ES-I3 (cell line): ENCODE results near the gene CEP295NL.

Experiments
- H3K36me3 ChIP-seq: 2 replicates; pipeline ENCODE4 v1.6.1; 2013; ENCODE audit warnings: mild to moderate bottlenecking, low read length, control low read depth, moderate library complexity; ENCODE audit not compliant: insufficient read depth
- H3K4me1 ChIP-seq: 2 replicates; pipeline ENCODE4 v1.6.1; 2013; ENCODE audit warnings: mild to moderate bottlenecking, control low read depth, low read length; ENCODE audit not compliant: insufficient read depth
- H3K9ac ChIP-seq: 2 replicates; pipeline ENCODE4 v1.6.1; 2013; ENCODE audit warnings: low read depth, mild to moderate bottlenecking, low read length, moderate library complexity
- H3K9me3 ChIP-seq: 2 replicates; pipeline ENCODE4 v1.6.1; 2013; ENCODE audit warnings: mild to moderate bottlenecking, low read length, moderate library complexity; ENCODE audit not compliant: control insufficient read depth, insufficient read depth

Gene CEP295NL

DNA sequence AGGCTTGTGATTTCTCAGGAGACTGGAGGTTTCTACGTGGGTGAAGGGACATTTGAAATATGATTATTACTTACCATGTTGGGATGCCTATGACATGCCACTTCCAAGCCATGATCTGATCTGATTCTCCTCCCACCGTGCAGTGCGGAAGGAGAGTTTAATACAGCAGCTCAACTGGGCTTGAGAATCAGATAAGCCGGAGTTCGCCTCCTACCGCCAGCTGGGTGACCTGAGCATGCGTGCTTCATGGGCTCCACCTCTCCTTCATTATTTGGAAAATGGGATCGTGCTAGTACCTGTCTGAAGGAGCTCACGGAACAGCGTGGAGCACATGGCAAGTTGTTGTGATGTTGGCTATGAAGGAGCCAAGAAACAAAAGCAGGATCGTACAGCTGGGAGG lies 34.6 kb upstream of the CEP295NL start:
- peaks cover 36% of the 10 kb centered on the region; the same call in 1 of the 2 replicates for H3K4me1 ChIP-seq
- no peaks in the 10 kb centered on the region for H3K9me3 ChIP-seq
- H3K36me3 ChIP-seq, result no peaks in the 10 kb centered on the region
- no peak overlapping the region for H3K9ac ChIP-seq

DNA sequence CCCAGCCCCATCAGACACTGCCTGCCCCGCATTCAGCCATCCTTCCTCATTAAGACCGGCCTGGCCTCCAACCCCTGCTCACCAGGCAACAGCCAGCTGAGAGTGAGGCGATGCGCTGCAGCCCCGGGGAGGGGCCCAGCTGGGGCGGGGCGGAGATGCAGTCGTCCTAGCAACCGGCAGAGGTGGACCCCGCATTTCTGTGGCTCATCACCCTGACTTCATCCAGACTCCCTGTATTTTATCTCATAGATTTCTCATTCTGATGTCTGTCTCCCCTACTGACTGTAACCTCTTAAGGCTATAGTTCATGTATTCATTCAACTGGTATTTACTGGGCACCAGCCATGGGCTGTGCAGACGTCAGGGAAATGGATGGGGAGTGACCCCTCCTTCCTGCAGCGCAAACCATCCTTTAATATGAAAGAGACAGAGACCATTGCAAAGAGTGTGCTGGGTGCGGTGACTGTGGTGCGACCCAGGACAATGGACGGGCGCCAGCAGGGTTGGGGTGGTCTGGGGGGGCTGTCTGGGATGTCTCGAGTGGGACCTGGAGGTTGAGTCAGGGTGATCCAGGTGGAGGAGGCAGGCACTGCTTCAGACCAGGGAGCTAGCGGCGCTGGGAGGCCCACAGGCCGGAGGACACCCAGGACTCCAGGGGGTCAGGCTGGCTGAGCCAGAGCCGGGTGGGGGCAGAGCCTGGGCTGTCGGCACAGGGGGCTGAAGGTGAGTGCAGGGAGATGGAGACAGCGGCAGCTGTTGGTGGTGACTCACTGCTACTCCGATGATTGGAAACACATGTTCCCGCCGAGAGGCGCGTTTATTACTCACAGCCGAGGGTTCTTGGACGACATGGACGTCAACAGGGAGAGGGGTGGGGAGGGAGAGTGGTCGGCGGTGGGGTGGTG lies 32.7 kb upstream of the CEP295NL start:
- Histone ChIP-seq H3K9me3 (no peaks in the 10 kb centered on the region), H3K9ac (no peak overlapping the region), H3K36me3 (no peaks in the 10 kb centered on the region), H3K4me1 (peaks cover 35% of the 10 kb centered on the region; the same call in 1 of the 2 replicates)

DNA sequence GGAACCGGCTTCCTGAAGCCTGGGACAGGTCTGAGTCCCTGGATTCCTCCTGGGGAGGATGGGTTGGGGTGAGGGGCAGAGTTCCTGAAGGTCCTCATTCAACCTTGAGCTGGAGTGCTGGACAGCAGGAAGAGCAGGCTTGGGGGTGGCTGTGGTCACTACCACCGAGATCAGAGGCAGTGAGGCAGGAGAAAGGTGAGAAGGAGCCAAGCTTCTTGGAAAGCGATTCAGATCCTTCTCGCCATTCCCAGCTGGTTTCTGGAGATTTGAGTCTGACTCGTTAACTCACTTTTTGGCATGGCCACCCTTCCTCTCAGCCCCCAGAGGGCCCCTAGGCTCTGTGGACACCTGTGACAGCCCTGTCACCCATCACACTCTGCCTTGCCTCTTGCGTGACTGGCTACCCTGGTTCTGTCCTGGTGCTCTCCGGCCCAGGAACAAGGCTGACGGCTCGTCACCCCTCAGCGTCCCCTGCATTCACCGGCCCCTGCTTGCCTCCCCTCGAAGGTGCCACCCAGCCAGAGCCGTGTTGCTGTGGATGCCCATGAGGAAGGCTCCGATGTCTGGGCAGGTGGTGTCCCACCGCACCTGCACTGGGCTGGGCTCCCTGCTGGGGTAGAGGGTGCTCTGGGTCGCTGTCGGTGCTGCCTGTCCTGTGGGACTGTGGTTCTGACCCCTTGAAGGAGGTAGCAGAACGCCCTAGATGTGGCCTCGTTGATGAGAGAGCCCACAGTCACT lies 31.8 kb upstream of the CEP295NL start:
- no peaks in the 10 kb centered on the region for H3K36me3 ChIP-seq
- peaks cover 31% of the 10 kb centered on the region; the same call in 1 of the 2 replicates for H3K4me1 ChIP-seq
- H3K9ac ChIP-seq, result no peak overlapping the region
- H3K9me3 ChIP-seq, result no peaks in the 10 kb centered on the region

DNA sequence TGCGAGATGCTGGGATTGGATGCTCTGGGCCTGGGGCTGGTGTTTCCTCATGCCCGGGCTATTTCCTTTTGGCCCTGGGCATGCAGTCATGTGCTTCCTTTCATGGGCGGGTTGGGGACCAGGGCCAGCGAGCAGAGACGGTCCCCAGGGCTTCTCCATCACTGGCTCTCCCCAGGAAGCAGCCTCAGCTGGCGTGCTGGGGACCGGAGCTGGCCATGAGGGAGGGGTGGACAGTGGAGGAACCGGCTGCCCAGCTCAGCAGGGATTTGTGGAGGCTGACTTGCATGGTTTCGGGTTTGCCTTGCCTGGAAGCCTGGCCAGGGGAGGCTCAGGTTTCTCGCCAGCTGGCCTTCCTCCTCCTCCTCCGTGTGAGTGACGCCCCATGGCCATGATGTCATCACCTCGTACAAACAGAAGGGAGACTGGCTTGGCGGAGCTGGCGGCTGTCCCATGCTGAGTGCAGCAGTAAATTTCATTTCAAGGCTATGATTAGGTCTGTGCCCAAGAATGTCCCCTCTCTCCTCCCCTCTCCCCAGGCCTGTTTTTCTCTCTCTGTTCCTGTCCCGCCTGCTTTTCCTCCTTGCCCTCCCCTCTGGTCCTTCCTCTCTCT lies 31.1 kb upstream of the CEP295NL start:
- H3K9me3 ChIP-seq, result no peaks in the 10 kb centered on the region
- no peak overlapping the region for H3K9ac ChIP-seq
- H3K4me1 ChIP-seq, result peaks cover 27% of the 10 kb centered on the region; the same call in 1 of the 2 replicates
- H3K36me3 ChIP-seq, result no peaks in the 10 kb centered on the region

DNA sequence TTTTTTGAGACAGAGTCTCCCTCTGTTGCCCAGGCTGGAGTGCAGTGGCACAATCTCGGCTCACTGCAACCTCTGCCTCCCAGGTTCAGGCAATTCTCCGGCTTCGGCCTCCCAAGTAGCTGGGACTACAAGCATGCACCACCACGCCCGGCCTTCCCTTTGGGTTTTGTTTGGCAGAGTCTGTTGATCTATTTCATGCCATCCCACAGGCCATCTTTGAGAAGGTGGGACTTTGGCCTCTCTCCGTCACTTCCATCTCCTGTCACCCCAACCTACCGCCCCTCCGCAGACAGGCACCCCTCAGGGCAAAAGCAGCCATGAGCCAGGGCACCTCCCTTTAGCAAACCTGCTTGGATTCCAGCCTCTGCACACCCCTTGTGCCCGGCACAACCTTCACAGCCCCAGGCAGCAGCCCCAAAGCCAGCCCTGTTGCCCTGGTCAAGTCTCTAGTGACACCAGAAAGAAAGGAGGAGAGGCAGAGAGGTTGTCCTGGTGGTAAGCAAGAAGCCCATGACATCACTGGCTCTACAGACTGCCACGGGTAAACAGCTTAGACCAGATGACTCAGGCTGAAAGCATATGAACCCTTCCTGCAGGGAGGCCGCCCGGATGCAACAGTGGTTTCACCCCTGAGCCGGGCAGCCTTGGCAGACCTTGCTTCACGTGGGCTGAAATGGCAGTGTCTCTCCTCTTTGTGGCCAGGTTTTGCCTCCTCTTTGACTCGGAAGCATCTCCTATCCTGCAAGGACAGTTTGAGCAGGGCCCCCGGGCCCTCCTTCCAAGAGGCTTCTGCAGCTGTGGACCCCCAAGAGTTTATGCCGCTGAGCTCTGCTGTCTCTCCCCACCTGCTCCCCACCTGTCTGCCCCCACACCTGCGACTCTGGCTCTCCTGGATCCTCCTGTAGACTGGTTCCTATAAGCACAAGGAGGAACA lies 30.3 kb upstream of the CEP295NL start:
- no peaks in the 10 kb centered on the region for H3K9me3 ChIP-seq
- no peaks in the 10 kb centered on the region for H3K36me3 ChIP-seq
- no peak overlapping the region for H3K9ac ChIP-seq
- H3K4me1 ChIP-seq, result peaks cover 27% of the 10 kb centered on the region; the same call in 1 of the 2 replicates

DNA sequence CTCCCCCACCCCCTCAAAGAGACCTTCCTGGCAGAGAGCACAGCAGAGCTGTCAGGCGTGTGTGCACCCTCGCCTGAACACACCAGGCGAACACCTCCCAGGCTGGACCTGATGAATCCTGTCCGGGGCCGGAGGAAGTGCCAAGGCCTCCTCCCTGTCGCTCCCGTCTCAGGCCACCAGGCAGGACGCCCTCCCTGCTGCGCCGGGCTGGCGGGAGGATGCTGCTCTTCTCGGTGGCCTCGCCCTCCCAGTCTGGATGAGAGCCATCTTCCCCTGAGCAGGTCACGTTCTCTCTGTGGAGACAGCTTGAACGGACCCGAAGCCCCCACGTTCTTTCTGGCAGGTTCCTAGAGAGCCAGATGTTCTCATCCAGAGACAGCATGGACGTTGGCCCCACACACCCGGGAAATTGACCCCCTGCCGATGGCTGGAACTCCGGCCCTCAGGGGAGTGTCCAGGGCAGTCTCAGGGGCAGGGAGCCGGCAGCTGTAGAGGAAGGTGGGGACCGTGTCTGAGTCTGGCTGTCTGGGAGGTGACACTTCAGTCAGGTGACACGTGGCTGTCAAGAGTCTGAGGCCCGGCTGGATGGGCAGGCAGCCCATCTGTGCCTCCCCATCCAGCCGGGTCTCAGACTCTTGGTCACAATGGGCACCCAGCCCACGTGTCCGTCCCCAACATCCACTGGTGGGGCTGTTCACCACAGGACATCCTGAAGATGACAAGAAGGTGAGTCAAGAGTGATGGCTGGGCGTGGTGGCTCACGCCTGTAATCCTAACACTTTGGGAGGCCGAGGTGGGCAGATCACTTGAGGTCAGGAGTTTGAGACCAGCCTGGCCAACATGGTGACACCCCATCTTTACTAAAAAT lies 27.1 kb upstream of the CEP295NL start:
- Histone ChIP-seq H3K9ac (no peak overlapping the region), H3K9me3 (no peaks in the 10 kb centered on the region), H3K4me1 (peaks cover 24% of the 10 kb centered on the region; the same call in 1 of the 2 replicates), H3K36me3 (no peaks in the 10 kb centered on the region)

DNA sequence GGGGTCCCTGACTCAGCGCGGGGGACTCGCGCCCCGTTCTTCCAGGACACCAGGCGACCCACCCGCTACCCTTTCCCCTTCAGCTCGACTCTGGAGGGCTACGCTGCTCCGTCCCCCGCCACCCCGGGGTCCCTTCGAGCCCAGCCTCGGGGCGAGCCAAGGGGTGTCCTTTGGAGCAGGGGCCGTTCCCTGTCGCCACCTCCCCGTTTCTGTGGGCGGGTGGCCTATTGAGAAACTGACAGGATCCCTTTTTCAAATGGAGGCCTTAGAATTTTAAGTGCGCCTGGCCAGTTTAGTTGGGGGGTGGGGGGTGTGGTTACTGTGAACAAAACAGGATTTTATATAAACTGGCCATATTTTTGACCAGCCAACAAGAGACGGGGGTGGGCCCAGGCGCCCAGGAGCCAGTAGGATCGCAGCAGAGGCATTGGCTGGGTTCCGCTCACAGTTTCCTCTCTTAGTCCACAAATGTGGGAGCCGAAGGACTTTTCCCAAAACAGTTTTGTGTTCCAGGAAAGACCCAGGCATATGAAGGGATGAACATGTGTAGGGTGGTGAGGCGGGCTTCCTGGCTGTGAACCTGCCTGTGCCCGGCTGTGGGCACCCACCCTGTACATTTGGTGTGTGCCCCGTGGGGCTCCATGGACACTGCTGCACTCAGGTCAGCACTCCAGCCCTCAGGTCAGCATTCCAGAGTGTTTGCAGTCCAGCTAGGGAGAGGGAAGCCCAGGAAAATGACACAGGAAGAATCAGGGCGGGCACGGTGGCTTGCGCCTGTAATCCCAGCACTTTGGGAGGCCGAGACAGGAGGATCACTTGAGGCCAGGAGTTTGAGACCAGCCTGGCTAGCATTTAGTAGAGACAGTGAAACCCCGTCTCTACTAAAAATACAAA lies 22.9 kb upstream of the CEP295NL start:
- H3K36me3 ChIP-seq, result no peaks in the 10 kb centered on the region
- H3K4me1 ChIP-seq, result peaks cover 18% of the 10 kb centered on the region
- peak overlapping the region; percentile 80 for H3K9ac ChIP-seq
- no peaks in the 10 kb centered on the region for H3K9me3 ChIP-seq

DNA sequence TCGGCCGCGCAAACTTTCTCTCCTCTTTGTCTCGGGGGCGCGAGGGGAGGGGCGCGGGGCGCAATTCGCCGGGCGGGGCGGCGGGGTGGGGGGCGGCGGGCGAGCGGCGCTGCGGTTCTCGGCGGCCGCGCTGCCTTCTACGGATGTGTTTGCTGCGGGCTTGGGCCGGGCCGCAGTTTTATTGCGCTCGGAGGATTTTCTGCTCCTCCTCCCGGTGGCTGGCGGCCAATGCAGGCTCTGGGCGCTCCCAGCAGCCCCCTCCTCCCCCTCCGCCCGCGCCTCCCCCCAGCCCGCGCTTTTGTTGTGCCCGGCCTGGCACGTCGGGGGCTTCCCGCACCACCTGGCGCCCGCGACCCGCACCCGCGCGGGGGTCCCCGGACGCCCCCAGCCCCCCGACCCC lies 22.2 kb upstream of the CEP295NL start, which contains the start of gene TIMP2:
TIMP2 (minus strand) TSS at position 154 of the 400 bp plus-strand sequence. CDS start 299 bp downstream, outside the sequence.
- Histone ChIP-seq H3K9me3 (no peaks in the 10 kb centered on the region), H3K9ac (peak within 1 kb of the TSS; percentile 85), H3K4me1 (peaks cover 18% of the 10 kb centered on the region)

DNA sequence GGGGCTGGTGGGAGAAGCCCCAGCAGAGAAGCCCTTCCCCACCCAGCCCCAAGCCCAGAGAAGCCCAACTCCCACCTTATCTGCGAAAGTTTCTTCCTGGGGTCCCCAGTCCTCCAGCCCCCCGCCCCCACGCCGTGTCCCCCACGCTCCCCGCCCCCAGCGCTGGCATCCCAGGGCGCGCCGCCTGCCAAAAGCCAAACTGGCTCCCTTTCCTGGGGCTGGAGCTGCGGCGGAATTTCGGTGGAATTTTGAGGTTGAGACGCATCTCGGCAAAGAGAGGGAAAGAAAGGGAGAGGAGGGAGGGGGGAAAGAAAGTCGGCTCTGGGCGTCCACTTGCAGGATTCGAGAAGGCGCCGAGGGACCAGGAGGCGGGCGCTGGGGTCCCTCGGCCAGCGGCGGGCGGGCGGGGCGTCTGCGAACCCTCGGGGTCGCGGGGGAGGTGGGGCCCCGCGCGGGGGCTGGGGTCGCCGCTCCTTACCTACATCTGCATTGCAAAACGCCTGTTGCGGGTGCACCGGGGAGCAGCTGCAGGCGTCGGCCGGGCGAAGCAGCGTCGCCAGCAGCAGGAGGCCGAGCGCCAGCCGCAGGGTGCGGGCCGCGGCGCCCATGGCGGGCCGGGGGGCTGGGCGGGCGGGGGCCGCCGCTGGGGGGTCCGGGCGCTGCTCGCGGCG lies 21.6 kb upstream of the CEP295NL start:
- Histone ChIP-seq H3K9me3 (no peaks in the 10 kb centered on the region), H3K9ac (peak overlapping the region; percentile 85), H3K36me3 (no peaks in the 10 kb centered on the region), H3K4me1 (peaks cover 18% of the 10 kb centered on the region)

More for the DNA sequence above, 22.2 kb upstream of the CEP295NL start, which contains the start of gene TIMP2:
- no peaks in the 10 kb centered on the region for H3K36me3 ChIP-seq

DNA sequence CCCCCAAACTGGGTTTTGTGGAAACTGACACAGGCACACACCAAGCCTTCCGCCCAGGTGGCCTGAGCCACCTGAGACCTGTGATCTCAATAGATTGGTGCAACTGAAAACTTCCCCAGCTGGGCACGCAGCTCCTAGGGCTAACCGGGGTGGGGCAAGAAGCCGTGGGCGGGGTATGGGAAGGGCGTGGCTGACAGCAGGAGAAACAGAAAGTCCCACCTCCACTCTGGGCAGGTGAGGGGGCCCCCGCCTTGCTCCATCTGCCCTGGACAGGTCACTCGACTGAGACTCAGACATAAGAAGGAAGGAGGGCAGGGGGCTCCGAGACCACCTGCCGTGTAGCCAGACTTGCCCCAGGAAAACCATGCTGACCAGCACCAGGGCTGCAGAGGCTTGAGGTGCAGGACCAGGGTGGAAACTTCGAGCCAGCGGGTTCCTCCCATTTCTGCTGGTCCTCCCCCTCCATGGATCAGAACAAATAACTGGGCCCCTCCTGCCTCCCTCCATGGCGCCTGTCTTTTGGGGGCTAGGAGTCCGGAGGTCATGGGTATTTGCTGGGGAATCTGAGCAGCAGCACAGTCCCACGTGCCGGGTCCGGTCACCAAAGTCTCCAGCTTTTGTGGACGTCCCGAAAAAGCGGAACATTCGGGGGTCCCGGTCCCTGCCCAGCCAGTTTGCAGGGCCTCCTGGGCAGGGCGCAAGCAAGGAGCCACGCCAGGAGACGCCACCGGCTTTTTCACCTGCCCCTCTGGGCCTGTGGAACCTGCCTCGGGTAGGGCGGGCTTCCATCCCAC lies 20.9 kb upstream of the CEP295NL start:
- H3K4me1 ChIP-seq, result peaks cover 18% of the 10 kb centered on the region
- H3K9ac ChIP-seq, result peak overlapping the region; percentile 85
- no peaks in the 10 kb centered on the region for H3K9me3 ChIP-seq
- H3K36me3 ChIP-seq, result no peaks in the 10 kb centered on the region

DNA sequence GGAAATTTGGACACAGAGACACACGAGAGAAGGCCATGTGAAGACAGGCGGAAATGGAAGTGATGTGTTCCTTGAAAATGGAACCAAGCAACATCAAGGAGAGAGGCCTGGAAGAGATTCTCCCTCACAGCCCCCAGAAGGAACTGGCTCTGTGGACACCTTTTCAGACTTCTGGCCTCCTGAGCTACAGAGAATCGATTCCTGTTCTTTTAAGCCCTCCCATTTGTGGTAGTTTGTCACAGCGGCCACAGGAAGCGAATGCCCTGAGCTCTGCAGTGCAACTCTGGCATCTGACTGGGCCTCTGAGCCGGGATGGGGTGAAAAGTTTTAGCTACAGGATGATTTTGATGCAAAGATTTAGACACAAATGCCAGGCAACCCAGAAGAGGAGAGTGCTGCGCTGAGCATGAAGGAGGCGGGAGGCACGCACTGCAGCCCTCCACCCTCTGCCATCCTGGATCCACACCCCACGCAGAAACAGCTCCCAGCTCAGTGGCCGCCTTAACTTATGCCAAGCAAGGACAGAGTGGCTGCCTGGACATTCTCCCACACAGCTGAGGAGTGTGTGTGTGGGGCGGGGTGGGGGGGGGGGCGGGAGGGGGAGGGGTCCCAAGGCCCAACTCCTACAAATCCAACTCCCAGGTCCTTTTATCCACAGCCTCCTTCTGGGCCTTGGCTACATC lies 20.0 kb upstream of the CEP295NL start:
- Histone ChIP-seq H3K36me3 (no peaks in the 10 kb centered on the region), H3K4me1 (peaks cover 18% of the 10 kb centered on the region), H3K9me3 (no peaks in the 10 kb centered on the region), H3K9ac (no peak overlapping the region)
